Measurements from ENCODE around the gene NAIF1.

Gene NAIF1

DNA sequence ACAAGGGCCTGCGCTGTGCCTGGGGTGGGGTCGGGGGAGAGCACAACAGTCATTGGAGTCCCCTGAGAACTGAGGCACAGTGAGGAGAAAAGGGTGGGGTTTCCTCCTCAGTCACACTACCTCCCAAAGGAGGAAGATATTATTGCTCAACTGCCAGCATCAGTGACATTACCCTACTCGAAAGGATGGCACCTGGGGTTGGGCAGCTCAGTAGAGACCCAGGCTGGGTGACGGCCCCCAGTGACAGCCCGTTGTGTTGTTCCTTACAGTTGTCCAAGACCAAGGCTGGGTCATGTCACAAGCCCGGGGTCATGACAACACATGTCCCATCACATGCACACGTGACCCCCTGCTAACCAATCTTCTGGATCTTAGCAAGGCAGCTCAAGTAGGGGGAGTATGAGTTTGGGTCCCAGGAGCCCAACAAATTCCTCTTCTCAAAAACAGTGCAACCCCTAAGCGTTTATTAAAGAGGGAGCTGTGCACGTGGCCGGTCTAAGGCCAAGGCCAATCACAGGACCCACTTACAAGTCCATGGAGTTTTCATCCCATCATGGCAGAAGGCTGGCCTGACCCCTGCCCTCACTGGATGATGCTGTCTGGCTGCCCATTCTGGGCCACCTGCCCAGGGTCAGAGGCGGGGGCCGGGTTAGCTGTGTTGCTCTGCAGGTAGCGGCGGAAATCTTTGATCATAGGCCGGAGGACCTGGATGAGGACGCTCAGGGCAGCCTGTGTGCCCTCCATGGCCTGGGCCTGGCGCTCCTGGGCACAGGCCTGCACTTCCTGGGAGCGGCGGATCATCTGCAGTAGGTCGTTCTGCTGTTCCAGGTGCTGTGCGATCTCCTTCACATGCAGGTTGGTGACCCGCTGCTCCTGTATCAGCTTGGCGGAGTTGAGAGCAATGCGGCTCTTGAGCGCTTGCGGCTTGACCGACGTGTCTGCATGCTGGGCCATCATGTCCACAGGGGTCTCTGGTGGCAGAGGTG lies 4.0 kb downstream of the NAIF1 start:
- Histone ChIP-seq H3K27me3 (ENCODE audit: control insufficient read depth in 3 of 3, insufficient read depth in 3 of 3, low read depth in 1 of 3, low read length in 3 of 3) (no peaks in the 10 kb centered on the region), H2AK5ac (ENCODE audit: low read depth, low read length) (no peak overlapping the region), H3K4me1 (ENCODE audit: control insufficient read depth in 2 of 2, insufficient read depth in 1 of 2, low read depth in 1 of 2, low read length in 2 of 2) (peaks cover 4 to 7% of the 10 kb centered on the region in 2 donors), H3K9ac (ENCODE audit: low read depth, low read length, poor library complexity) (no peak overlapping the region), H3K9me3 (replicated peaks in 1 of 2; ENCODE audit: control insufficient read depth in 2 of 2, insufficient read depth in 1 of 2, low read depth in 1 of 2, low read length in 2 of 2) (peaks cover 2 to 8% of the 10 kb centered on the region in 2 donors), H3K4me3 (ENCODE audit: low read length in 2 of 2) (no peak overlapping the region), H3K36me3 (replicated peaks in 1 of 2; ENCODE audit: control insufficient read depth in 2 of 2, insufficient read depth in 2 of 2, low read length in 2 of 2) (peaks cover 7 to 13% of the 10 kb centered on the region in 2 donors), H2BK15ac (ENCODE audit: low read length) (no peak overlapping the region), H3K14ac (ENCODE audit: low read length) (no peak overlapping the region), H2BK120ac (ENCODE audit: low read depth, low read length) (peak overlapping the region; percentile 27), H2BK12ac (ENCODE audit: low read length) (peak overlapping the region; percentile 18), H2AFZ (ENCODE audit: low read length) (no peak overlapping the region), H3K23ac (ENCODE audit: low read depth, low read length, poor library complexity) (peak overlapping the region; percentile 39), H3K18ac (ENCODE audit: low read length) (peak overlapping the region; percentile 32), H3K4ac (ENCODE audit: low read length) (no peak overlapping the region), H3K4me2 (ENCODE audit: insufficient read depth, low read length, poor library complexity, severe bottlenecking) (no peak overlapping the region), H4K91ac (ENCODE audit: low read depth, low read length, poor library complexity) (peak overlapping the region; percentile 64), H4K8ac (ENCODE audit: low read depth, low read length) (no peak overlapping the region), H2BK5ac (ENCODE audit: low read length) (peak overlapping the region; percentile 79), H3K79me1 (ENCODE audit: low read depth, low read length) (peaks cover 5% of the 10 kb centered on the region), H3K27ac (replicated peaks; ENCODE audit: low read length) (no peak overlapping the region)
- no peak for DNase-seq (ENCODE audit: low spot score)
- no CpG with 5 or more reads among the region's 28 CpGs for WGBS, 2 donors (ENCODE audit: extremely low coverage in 2 of 2, insufficient read length in 2 of 2, insufficient replicate concordance in 1 of 2)

DNA sequence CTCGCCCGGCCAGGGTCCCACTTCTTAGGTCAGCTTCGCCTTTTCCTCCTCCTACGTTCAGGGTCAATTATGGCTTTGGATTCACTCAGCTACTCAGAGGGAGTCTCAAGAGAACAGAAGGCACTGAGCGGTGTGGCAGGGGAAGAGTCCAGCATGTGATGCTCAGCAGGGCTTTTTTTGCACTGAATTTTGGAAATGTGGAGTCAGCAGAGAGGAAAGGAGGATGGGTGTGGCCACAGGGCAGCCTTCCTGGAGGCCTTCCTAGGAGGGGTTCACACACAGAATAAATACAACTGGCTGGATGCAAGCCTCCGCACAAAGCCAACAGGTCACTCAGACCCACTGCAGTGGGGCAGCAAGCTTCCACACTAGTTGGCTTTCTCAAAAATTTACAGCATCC lies 4.8 kb downstream of the NAIF1 start:
- no peak overlapping the region for H2AK5ac ChIP-seq (ENCODE audit: low read depth, low read length)
- H3K23ac ChIP-seq (ENCODE audit: low read depth, low read length, poor library complexity): no peak overlapping the region
- no peak overlapping the region for H2BK120ac ChIP-seq (ENCODE audit: low read depth, low read length)
- H2BK12ac ChIP-seq (ENCODE audit: low read length): no peak overlapping the region
- peaks cover 7 to 13% of the 10 kb centered on the region in 2 donors for H3K36me3 ChIP-seq (replicated peaks in 1 of 2; ENCODE audit: control insufficient read depth in 2 of 2, insufficient read depth in 2 of 2, low read length in 2 of 2)
- no peak overlapping the region for H3K9ac ChIP-seq (ENCODE audit: low read depth, low read length, poor library complexity)
- no peak overlapping the region for H3K14ac ChIP-seq (ENCODE audit: low read length)
- no peak overlapping the region for H3K4me3 ChIP-seq (ENCODE audit: low read length in 2 of 2)
- H3K27me3 ChIP-seq (ENCODE audit: control insufficient read depth in 3 of 3, insufficient read depth in 3 of 3, low read depth in 1 of 3, low read length in 3 of 3): no peaks in the 10 kb centered on the region
- peaks cover 2 to 8% of the 10 kb centered on the region in 2 donors for H3K9me3 ChIP-seq (replicated peaks in 1 of 2; ENCODE audit: control insufficient read depth in 2 of 2, insufficient read depth in 1 of 2, low read depth in 1 of 2, low read length in 2 of 2)
- H2BK15ac ChIP-seq (ENCODE audit: low read length): no peak overlapping the region
- no peak overlapping the region for H3K4ac ChIP-seq (ENCODE audit: low read length)
- DNase-seq (ENCODE audit: low spot score): no peak
- no peak overlapping the region for H3K4me2 ChIP-seq (ENCODE audit: insufficient read depth, low read length, poor library complexity, severe bottlenecking)
- H2BK5ac ChIP-seq (ENCODE audit: low read length): no peak overlapping the region
- no CpG with 5 or more reads among the region's 6 CpGs for WGBS, 2 donors (ENCODE audit: extremely low coverage in 2 of 2, insufficient read length in 2 of 2, insufficient replicate concordance in 1 of 2)
- no peak overlapping the region for H3K27ac ChIP-seq (replicated peaks; ENCODE audit: low read length)
- H4K91ac ChIP-seq (ENCODE audit: low read depth, low read length, poor library complexity): no peak overlapping the region
- peaks cover 5% of the 10 kb centered on the region for H3K79me1 ChIP-seq (ENCODE audit: low read depth, low read length)
- no peak overlapping the region for H2AFZ ChIP-seq (ENCODE audit: low read length)
- H3K4me1 ChIP-seq (ENCODE audit: control insufficient read depth in 2 of 2, insufficient read depth in 1 of 2, low read depth in 1 of 2, low read length in 2 of 2): peaks cover 4 to 7% of the 10 kb centered on the region in 2 donors
- no peak overlapping the region for H4K8ac ChIP-seq (ENCODE audit: low read depth, low read length)
- H3K18ac ChIP-seq (ENCODE audit: low read length): no peak overlapping the region

DNA sequence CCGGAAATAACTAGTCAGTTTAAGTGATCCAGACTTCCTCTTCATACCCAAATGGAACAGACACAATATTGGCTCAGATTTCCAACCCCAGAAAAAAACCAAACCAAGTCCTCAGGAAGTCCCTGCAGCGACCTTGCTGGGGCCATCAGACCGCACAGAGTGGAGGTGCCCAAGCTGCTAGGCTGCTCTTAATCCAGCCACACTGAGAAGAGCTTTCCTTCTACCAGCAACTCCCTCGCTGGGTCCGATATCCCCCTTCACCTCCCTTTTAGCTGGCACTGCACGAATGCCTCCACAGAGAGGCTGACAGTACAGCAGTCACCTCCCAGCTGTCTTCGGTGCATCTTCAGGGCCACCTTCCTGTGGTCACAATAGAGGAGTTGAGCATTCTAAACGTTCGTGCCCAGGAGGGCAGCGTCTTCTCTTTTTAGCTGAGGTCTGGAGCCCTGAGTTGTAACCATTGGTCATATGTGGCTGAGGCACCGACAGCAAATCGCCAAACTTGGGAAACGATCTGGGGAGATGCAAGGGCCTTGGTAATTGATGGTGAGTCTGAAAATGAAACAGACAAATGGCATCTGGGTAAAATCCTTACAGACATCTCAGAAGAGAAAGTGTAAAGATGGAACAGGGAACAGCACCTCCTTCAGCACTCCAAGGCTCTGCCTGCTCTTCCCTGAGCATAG lies 5.7 kb downstream of the NAIF1 start:
- Histone ChIP-seq H3K4me2 (ENCODE audit: insufficient read depth, low read length, poor library complexity, severe bottlenecking) (no peak overlapping the region), H2AFZ (ENCODE audit: low read length) (no peak overlapping the region), H3K4ac (ENCODE audit: low read length) (no peak overlapping the region), H3K9ac (ENCODE audit: low read depth, low read length, poor library complexity) (no peak overlapping the region), H3K79me1 (ENCODE audit: low read depth, low read length) (peaks cover 1% of the 10 kb centered on the region), H4K91ac (ENCODE audit: low read depth, low read length, poor library complexity) (no peak overlapping the region), H2AK5ac (ENCODE audit: low read depth, low read length) (no peak overlapping the region), H2BK120ac (ENCODE audit: low read depth, low read length) (no peak overlapping the region), H2BK12ac (ENCODE audit: low read length) (no peak overlapping the region), H3K4me1 (ENCODE audit: control insufficient read depth in 2 of 2, insufficient read depth in 1 of 2, low read depth in 1 of 2, low read length in 2 of 2) (peaks cover 3 to 7% of the 10 kb centered on the region in 2 donors), H3K23ac (ENCODE audit: low read depth, low read length, poor library complexity) (no peak overlapping the region), H3K27ac (replicated peaks; ENCODE audit: low read length) (no peak overlapping the region), H3K36me3 (replicated peaks in 1 of 2; ENCODE audit: control insufficient read depth in 2 of 2, insufficient read depth in 2 of 2, low read length in 2 of 2) (peaks cover 7 to 13% of the 10 kb centered on the region in 2 donors), H2BK15ac (ENCODE audit: low read length) (no peak overlapping the region), H3K18ac (ENCODE audit: low read length) (no peak overlapping the region), H3K14ac (ENCODE audit: low read length) (no peak overlapping the region), H3K9me3 (replicated peaks in 1 of 2; ENCODE audit: control insufficient read depth in 2 of 2, insufficient read depth in 1 of 2, low read depth in 1 of 2, low read length in 2 of 2) (peaks cover 2 to 5% of the 10 kb centered on the region in 2 donors), H4K8ac (ENCODE audit: low read depth, low read length) (no peak overlapping the region), H3K27me3 (ENCODE audit: control insufficient read depth in 3 of 3, insufficient read depth in 3 of 3, low read depth in 1 of 3, low read length in 3 of 3) (no peaks in the 10 kb centered on the region), H3K4me3 (ENCODE audit: low read length in 2 of 2) (no peak overlapping the region), H2BK5ac (ENCODE audit: low read length) (no peak overlapping the region)
- WGBS, 2 donors (ENCODE audit: extremely low coverage in 2 of 2, insufficient read length in 2 of 2, insufficient replicate concordance in 1 of 2): no CpG with 5 or more reads among the region's 13 CpGs
- no peak for DNase-seq (ENCODE audit: low spot score)

Data from neuronal stem cell (in vitro differentiated cells).